ENCODE measurements around the gene MAFG. TPM values are rescaled to one million over a fixed set of nuclear protein-coding genes. Genes with fewer than 3 reads are reported as not detected.

Gene MAFG
- polyA plus RNA-seq, 1 donor = 21.1 TPM

- WGBS (ENCODE audit: insufficient coverage, low lambda C conversion rate) = no CpG with 5 or more reads among the region's 22 CpGs
- Histone ChIP-seq H3K27me3 (ENCODE audit: control insufficient read depth, insufficient read depth, low read length) (peaks cover 21% of the 10 kb centered on the region), H3K9me3 (ENCODE audit: control insufficient read depth, low read depth, low read length) (peaks cover 6% of the 10 kb centered on the region), H3K4me3 (ENCODE audit: low read length) (no peak overlapping the region), H3K36me3 (ENCODE audit: control insufficient read depth, insufficient read depth, low read length) (peaks cover 56% of the 10 kb centered on the region), H3K4me1 (ENCODE audit: control insufficient read depth, insufficient read depth, low read length) (peaks cover 8% of the 10 kb centered on the region), H3K27ac (ENCODE audit: low read length) (no peak overlapping the region)
- DNase-seq = no peak
These were observed 27.9 kb downstream of the MAFG start for GRCh38 chr17:81899514-81900166.

DNA sequence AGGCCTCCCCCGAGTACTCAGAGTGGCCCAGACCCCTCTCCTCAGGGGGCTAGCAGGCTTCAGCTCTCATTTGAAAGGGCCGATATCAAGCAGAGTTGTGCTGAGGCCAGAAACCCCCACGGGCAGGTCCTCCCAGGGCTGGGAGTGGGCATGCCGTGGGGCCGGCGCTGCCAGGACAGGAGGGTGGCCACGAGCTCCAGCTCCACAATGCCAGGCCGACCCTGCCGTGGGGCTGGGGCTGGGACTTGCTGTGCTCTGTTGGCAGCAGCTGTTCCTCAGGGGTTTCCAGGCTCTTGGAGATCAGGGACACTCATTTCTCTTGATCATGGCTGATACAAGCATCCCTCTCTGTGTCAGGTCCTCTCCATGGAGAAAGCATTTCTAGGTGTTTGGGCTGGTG lies 28.6 kb downstream of the MAFG start:
- H3K9me3 ChIP-seq (ENCODE audit: control insufficient read depth, low read depth, low read length) = peaks cover 6% of the 10 kb centered on the region
- peaks cover 21% of the 10 kb centered on the region for H3K27me3 ChIP-seq (ENCODE audit: control insufficient read depth, insufficient read depth, low read length)
- DNase-seq = no peak
- H3K36me3 ChIP-seq (ENCODE audit: control insufficient read depth, insufficient read depth, low read length) = peaks cover 57% of the 10 kb centered on the region
- no CpG with 5 or more reads among the region's 9 CpGs for WGBS (ENCODE audit: insufficient coverage, low lambda C conversion rate)
- H3K27ac ChIP-seq (ENCODE audit: low read length) = no peak overlapping the region
- H3K4me1 ChIP-seq (ENCODE audit: control insufficient read depth, insufficient read depth, low read length) = peaks cover 8% of the 10 kb centered on the region
- H3K4me3 ChIP-seq (ENCODE audit: low read length) = no peak overlapping the region

DNA sequence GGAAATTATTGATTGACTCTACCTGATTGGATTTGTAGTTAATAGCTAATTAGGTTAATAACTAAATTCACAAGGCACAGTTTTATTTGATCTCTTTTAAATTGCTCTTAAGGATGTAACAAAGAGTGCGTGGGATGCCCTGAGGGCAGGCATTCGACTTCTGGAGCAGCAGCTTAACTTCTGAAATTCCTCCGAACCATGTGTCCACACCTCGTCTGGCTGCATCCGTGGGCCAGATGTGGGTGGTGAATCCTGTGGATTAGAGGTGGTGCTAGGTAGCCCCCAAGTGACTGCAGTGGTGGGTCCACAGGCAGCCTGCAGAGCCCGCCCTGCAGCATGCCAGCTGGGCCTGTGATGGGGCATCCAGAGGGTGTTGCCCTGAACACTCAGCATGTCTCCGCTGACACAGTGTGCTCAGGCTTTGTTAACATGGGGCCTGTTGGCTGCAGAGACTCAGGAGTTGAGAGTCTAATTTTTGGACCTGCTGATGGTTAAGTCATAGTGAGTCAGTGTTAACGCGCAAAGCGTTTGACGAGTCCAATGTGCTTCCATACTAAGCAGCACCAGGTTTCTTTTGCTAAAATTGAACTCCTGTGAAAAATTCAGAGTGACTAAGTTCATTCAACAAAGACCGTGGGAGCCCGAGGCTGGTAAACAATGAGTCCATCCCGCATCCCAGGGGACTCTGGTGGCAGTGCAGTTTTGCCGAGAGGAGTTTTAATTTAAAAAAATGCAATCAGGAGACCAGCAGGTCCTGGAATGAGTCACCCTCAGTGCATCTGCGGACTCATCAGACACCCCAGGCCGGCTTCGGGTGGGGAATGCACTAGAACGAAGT lies 29.3 kb downstream of the MAFG start:
- WGBS (ENCODE audit: insufficient coverage, low lambda C conversion rate) = no CpG with 5 or more reads among the region's 19 CpGs
- Histone ChIP-seq H3K4me1 (ENCODE audit: control insufficient read depth, insufficient read depth, low read length) (peaks cover 8% of the 10 kb centered on the region), H3K27me3 (ENCODE audit: control insufficient read depth, insufficient read depth, low read length) (peaks cover 19% of the 10 kb centered on the region), H3K9me3 (ENCODE audit: control insufficient read depth, low read depth, low read length) (peaks cover 6% of the 10 kb centered on the region), H3K36me3 (ENCODE audit: control insufficient read depth, insufficient read depth, low read length) (peaks cover 56% of the 10 kb centered on the region), H3K27ac (ENCODE audit: low read length) (no peak overlapping the region), H3K4me3 (ENCODE audit: low read length) (no peak overlapping the region)
- no peak for DNase-seq

GRCh38 chr17:81895400-81895799 lies 32.1 kb downstream of the MAFG start:
- peaks cover 55% of the 10 kb centered on the region for H3K36me3 ChIP-seq (ENCODE audit: control insufficient read depth, insufficient read depth, low read length)
- H3K27me3 ChIP-seq (ENCODE audit: control insufficient read depth, insufficient read depth, low read length) = no peaks in the 10 kb centered on the region
- no peaks in the 10 kb centered on the region for H3K9me3 ChIP-seq (ENCODE audit: control insufficient read depth, low read depth, low read length)
- DNase-seq = no peak
- H3K4me1 ChIP-seq (ENCODE audit: control insufficient read depth, insufficient read depth, low read length) = peaks cover 6% of the 10 kb centered on the region
- no peak overlapping the region for H3K4me3 ChIP-seq (ENCODE audit: low read length)
- WGBS (ENCODE audit: insufficient coverage, low lambda C conversion rate) = 100% methylated on average over 1 of the region's 11 CpGs
- no peak overlapping the region for H3K27ac ChIP-seq (ENCODE audit: low read length)

- Histone ChIP-seq H3K9me3 (ENCODE audit: control insufficient read depth, low read depth, low read length) (no peaks in the 10 kb centered on the region), H3K27me3 (ENCODE audit: control insufficient read depth, insufficient read depth, low read length) (no peaks in the 10 kb centered on the region), H3K27ac (ENCODE audit: low read length) (no peak overlapping the region), H3K4me3 (ENCODE audit: low read length) (peak overlapping the region; percentile 75), H3K36me3 (ENCODE audit: control insufficient read depth, insufficient read depth, low read length) (peaks cover 58% of the 10 kb centered on the region), H3K4me1 (ENCODE audit: control insufficient read depth, insufficient read depth, low read length) (peaks cover 15% of the 10 kb centered on the region)
- no CpG with 5 or more reads among the region's 40 CpGs for WGBS (ENCODE audit: insufficient coverage, low lambda C conversion rate)
- DNase-seq = no peak
These were observed 36.3 kb downstream of the MAFG start for GRCh38 chr17:81891303-81891552.

DNA sequence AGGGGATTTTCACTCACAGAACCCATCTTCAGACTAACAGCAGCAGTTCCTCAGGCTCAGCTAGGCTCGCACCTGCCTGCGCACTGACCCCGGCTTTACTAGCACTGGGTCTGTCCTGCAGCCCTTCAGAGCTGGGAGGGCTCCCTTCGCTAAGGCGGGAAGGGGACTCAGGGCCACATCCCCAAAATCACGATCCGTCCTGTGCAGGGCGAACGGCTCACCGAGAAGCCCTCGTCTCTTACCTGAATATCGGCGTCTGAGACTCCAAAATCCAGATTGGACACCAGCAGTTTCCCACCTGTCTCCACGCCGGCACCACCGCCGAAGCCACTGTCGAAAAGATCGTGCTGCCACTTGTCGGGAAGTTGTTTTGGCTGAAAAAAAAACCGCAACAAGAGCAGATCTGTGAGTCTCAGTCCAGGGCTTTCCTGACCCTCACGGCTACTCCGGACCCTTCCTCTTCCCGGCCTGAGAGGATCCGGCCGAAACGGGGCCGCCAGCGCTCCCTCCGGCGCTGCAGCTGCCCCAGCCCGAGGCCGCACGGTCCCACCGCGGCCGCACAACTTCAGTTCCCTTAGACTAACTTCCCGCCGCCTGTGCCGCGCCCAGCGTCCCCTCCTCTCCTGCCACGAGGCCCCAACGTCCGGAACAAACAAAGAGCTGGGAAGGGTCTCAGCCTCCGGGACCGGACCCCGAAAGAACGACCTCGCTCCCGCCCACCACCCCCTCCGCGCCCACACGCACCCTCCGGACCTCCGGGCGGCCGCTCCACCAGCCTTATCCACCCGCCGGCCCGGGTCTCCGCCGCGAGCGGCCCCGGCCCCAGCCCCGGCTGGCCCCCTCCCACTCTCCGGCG lies 36.9 kb downstream of the MAFG start:
- peaks cover 63% of the 10 kb centered on the region for H3K36me3 ChIP-seq (ENCODE audit: control insufficient read depth, insufficient read depth, low read length)
- WGBS (ENCODE audit: insufficient coverage, low lambda C conversion rate) = no CpG with 5 or more reads among the region's 69 CpGs
- H3K4me3 ChIP-seq (ENCODE audit: low read length) = peak overlapping the region; percentile 75
- H3K27ac ChIP-seq (ENCODE audit: low read length) = peak overlapping the region; percentile 36
- no peak for DNase-seq
- H3K9me3 ChIP-seq (ENCODE audit: control insufficient read depth, low read depth, low read length) = no peaks in the 10 kb centered on the region
- peaks cover 15% of the 10 kb centered on the region for H3K4me1 ChIP-seq (ENCODE audit: control insufficient read depth, insufficient read depth, low read length)
- no peaks in the 10 kb centered on the region for H3K27me3 ChIP-seq (ENCODE audit: control insufficient read depth, insufficient read depth, low read length)

GRCh38 chr17:81889602-81890001 lies 37.9 kb downstream of the MAFG start:
- Histone ChIP-seq H3K27ac (ENCODE audit: low read length) (no peak overlapping the region), H3K4me3 (ENCODE audit: low read length) (peak overlapping the region; percentile 7), H3K36me3 (ENCODE audit: control insufficient read depth, insufficient read depth, low read length) (peaks cover 67% of the 10 kb centered on the region), H3K27me3 (ENCODE audit: control insufficient read depth, insufficient read depth, low read length) (no peaks in the 10 kb centered on the region), H3K9me3 (ENCODE audit: control insufficient read depth, low read depth, low read length) (no peaks in the 10 kb centered on the region), H3K4me1 (ENCODE audit: control insufficient read depth, insufficient read depth, low read length) (peaks cover 15% of the 10 kb centered on the region)
- DNase-seq = no peak
- no CpG with 5 or more reads among the region's 9 CpGs for WGBS (ENCODE audit: insufficient coverage, low lambda C conversion rate)

GRCh38 chr17:81888988-81889595 lies 38.4 kb downstream of the MAFG start:
- Histone ChIP-seq H3K9me3 (ENCODE audit: control insufficient read depth, low read depth, low read length) (no peaks in the 10 kb centered on the region), H3K4me1 (ENCODE audit: control insufficient read depth, insufficient read depth, low read length) (peaks cover 15% of the 10 kb centered on the region), H3K27me3 (ENCODE audit: control insufficient read depth, insufficient read depth, low read length) (no peaks in the 10 kb centered on the region), H3K4me3 (ENCODE audit: low read length) (no peak overlapping the region), H3K27ac (ENCODE audit: low read length) (no peak overlapping the region), H3K36me3 (ENCODE audit: control insufficient read depth, insufficient read depth, low read length) (peaks cover 66% of the 10 kb centered on the region)
- WGBS (ENCODE audit: insufficient coverage, low lambda C conversion rate) = 100% methylated on average over 1 of the region's 16 CpGs
- no peak for DNase-seq

GRCh38 chr17:81888105-81888987 lies 39.2 kb downstream of the MAFG start:
- DNase-seq = no peak
- Histone ChIP-seq H3K4me3 (ENCODE audit: low read length) (no peak overlapping the region), H3K36me3 (ENCODE audit: control insufficient read depth, insufficient read depth, low read length) (peaks cover 60% of the 10 kb centered on the region), H3K9me3 (ENCODE audit: control insufficient read depth, low read depth, low read length) (no peaks in the 10 kb centered on the region), H3K27me3 (ENCODE audit: control insufficient read depth, insufficient read depth, low read length) (no peaks in the 10 kb centered on the region), H3K4me1 (ENCODE audit: control insufficient read depth, insufficient read depth, low read length) (peaks cover 15% of the 10 kb centered on the region), H3K27ac (ENCODE audit: low read length) (no peak overlapping the region)
- WGBS (ENCODE audit: insufficient coverage, low lambda C conversion rate) = 100% methylated on average over 1 of the region's 44 CpGs
